Measurements from ENCODE around the gene KRTAP16-1. TPM values are rescaled to one million over a fixed set of nuclear protein-coding genes. Genes with fewer than 3 reads are reported as not detected.

Gene KRTAP16-1
- total RNA-seq, 1 donor from 2014 or later = not detected

- no peak for ATAC-seq
- DNase-seq = no peak
- intact Hi-C loops (cut with micrococcal nuclease) = no loop called here
Observed at GRCh38 chr17:41332239-41332638, 23.1 kb upstream of the KRTAP16-1 start.

- ATAC-seq = no peak
- no peak for DNase-seq
- intact Hi-C loops (cut with micrococcal nuclease) = no loop called here
Observed at GRCh38 chr17:41331606-41332005, 22.5 kb upstream of the KRTAP16-1 start.

GRCh38 chr17:41329279-41329948 lies 20.3 kb upstream of the KRTAP16-1 start:
- DNase-seq (no peak), ATAC-seq (peak; percentile 65)
- intact Hi-C loops (cut with micrococcal nuclease) = no loop called here

- DNase-seq (no peak), ATAC-seq (no peak)
- intact Hi-C loops (cut with micrococcal nuclease) = no loop called here
Observed at GRCh38 chr17:41328207-41328606, 19.1 kb upstream of the KRTAP16-1 start.

- DNase-seq (no peak), ATAC-seq (no peak)
- intact Hi-C loops (cut with micrococcal nuclease) = no loop called here
Observed at GRCh38 chr17:41327411-41328120, 18.5 kb upstream of the KRTAP16-1 start.

- intact Hi-C loops (cut with micrococcal nuclease) = no loop called here
- ATAC-seq (no peak), DNase-seq (no peak)
Observed at GRCh38 chr17:41326173-41327145, 17.4 kb upstream of the KRTAP16-1 start.

GRCh38 chr17:41325611-41326010 lies 16.5 kb upstream of the KRTAP16-1 start:
- intact Hi-C loops (cut with micrococcal nuclease) = no loop called here
- DNase-seq = no peak
- ATAC-seq = no peak

GRCh38 chr17:41325126-41325525 lies 16.0 kb upstream of the KRTAP16-1 start:
- ATAC-seq (no peak), DNase-seq (no peak)
- intact Hi-C loops (cut with micrococcal nuclease) = no loop called here

- no peak for DNase-seq
- peak; percentile 44 for ATAC-seq
- intact Hi-C loops (cut with micrococcal nuclease) = no loop called here
Observed at GRCh38 chr17:41324180-41325075, 15.3 kb upstream of the KRTAP16-1 start.

GRCh38 chr17:41322903-41323895 lies 14.1 kb upstream of the KRTAP16-1 start:
- no peak for ATAC-seq
- intact Hi-C loops (cut with micrococcal nuclease) = no loop called here
- DNase-seq = no peak

GRCh38 chr17:41322094-41322902 lies 13.2 kb upstream of the KRTAP16-1 start:
- intact Hi-C loops (cut with micrococcal nuclease) = no loop called here
- no peak for DNase-seq
- peak; percentile 35 for ATAC-seq

GRCh38 chr17:41318231-41318630 lies 9.1 kb upstream of the KRTAP16-1 start:
- intact Hi-C loops (cut with micrococcal nuclease) = no loop called here
- no peak for ATAC-seq
- no peak for DNase-seq

- intact Hi-C loops (cut with micrococcal nuclease) = no loop called here
- DNase-seq (no peak), ATAC-seq (no peak)
Observed at GRCh38 chr17:41315814-41316445, 6.8 kb upstream of the KRTAP16-1 start.

- no peak for ATAC-seq
- DNase-seq = no peak
- intact Hi-C loops (cut with micrococcal nuclease) = no loop called here
Observed at GRCh38 chr17:41315204-41315794, 6.2 kb upstream of the KRTAP16-1 start, which contains the start of gene KRTAP17-1. Gene KRTAP17-1 (minus strand): TSS chr17:41315710. CDS start chr17:41315650, 60 bp downstream.

GRCh38 chr17:41311111-41311510 lies 2.0 kb upstream of the KRTAP16-1 start:
- no peak for ATAC-seq
- no peak for DNase-seq
- intact Hi-C loops (cut with micrococcal nuclease) = no loop called here
